ENCODE results near the gene BHLHE40.

GRCh38 chr3:5013021-5013906, 34.0 kb downstream of the BHLHE40 start:
- TF ChIP-seq, protein P1, sequence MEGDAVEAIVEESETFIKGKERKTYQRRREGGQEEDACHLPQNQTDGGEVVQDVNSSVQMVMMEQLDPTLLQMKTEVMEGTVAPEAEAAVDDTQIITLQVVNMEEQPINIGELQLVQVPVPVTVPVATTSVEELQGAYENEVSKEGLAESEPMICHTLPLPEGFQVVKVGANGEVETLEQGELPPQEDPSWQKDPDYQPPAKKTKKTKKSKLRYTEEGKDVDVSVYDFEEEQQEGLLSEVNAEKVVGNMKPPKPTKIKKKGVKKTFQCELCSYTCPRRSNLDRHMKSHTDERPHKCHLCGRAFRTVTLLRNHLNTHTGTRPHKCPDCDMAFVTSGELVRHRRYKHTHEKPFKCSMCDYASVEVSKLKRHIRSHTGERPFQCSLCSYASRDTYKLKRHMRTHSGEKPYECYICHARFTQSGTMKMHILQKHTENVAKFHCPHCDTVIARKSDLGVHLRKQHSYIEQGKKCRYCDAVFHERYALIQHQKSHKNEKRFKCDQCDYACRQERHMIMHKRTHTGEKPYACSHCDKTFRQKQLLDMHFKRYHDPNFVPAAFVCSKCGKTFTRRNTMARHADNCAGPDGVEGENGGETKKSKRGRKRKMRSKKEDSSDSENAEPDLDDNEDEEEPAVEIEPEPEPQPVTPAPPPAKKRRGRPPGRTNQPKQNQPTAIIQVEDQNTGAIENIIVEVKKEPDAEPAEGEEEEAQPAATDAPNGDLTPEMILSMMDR (IDR thresholded peaks at IDR 0.05), result no peak
- TF ChIP-seq POLR2AphosphoS5 (IDR thresholded peaks at IDR 0.05) (no peak), EP300 (IDR thresholded peaks at IDR 0.05) (no peak)

Measured in sigmoid colon (tissue), 4 donors.